ENCODE data around the gene NDUFAF8.

DNA sequence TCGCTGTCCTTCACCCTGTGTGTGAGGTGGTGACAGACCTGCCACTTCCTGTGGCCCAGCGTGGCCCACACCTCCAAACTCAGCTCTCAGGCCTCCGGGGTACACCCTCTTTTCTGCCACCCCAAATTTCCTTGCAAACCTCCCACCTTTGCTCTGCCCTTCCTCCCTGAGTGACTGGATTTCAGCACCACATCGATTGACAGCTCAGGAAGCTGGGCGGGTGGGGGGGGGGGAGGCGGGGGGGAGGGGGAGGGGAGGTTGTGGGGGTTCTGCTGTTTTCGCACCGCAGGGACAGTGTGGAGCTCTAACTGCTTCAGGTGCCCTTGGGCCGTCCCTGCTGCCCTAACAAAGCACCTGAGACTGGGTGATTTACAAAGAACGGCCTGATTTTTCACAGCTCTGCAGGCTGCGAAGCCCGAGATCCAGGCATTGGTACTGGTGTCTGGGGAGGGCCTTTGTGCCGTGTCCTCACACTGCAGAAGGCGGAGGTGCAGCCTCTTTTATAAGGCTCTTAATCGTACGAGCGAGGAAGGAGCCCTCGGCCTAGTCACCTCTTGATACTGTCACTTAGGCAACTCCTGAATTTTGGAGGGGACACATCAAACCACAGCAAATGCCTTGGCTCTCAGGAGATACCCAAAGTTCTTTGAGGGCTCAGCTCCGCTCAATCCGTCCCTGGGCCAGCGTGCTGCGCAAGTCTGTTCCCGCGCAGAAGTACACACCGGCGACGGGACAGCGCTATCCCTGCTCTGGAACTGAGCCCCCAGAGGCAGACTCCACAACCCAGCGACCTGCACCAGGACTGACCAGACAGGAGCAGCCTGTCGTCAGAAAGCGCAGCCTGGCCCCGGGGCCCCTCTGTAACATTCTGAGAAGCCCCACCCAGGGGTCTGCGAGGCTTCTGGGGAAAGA lies 3.6 kb downstream of the NDUFAF8 start:
- TF ChIP-seq, protein P1, sequence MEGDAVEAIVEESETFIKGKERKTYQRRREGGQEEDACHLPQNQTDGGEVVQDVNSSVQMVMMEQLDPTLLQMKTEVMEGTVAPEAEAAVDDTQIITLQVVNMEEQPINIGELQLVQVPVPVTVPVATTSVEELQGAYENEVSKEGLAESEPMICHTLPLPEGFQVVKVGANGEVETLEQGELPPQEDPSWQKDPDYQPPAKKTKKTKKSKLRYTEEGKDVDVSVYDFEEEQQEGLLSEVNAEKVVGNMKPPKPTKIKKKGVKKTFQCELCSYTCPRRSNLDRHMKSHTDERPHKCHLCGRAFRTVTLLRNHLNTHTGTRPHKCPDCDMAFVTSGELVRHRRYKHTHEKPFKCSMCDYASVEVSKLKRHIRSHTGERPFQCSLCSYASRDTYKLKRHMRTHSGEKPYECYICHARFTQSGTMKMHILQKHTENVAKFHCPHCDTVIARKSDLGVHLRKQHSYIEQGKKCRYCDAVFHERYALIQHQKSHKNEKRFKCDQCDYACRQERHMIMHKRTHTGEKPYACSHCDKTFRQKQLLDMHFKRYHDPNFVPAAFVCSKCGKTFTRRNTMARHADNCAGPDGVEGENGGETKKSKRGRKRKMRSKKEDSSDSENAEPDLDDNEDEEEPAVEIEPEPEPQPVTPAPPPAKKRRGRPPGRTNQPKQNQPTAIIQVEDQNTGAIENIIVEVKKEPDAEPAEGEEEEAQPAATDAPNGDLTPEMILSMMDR (IDR thresholded peaks at IDR 0.05): no peak
- no peak for TF ChIP-seq POLR2A (IDR thresholded peaks at IDR 0.05)

Data from esophagus squamous epithelium (tissue), 4 donors.